Parathyroid adenoma (tissue), 2 donors: Measurements from ENCODE around the gene C2CD2.

Experiments used
- H2AFZ ChIP-seq: fragments of 300-600 bp; sonication (generic); one replicate; pipeline ENCODE4 v1.7.0; 2017; ENCODE audit warnings: antibody characterized with exemption, mild to moderate bottlenecking
- H3K27ac ChIP-seq: fragments of 300-600 bp; sonication (generic); one replicate; pipeline ENCODE4 v1.7.0; 2017
- H3K27me3 ChIP-seq: fragments of 300-600 bp; sonication (generic); one replicate; pipeline ENCODE4 v1.7.0; 2017; ENCODE audit warnings: low read length; ENCODE audit not compliant: control insufficient read depth, insufficient read depth
- H3K36me3 ChIP-seq: fragments of 300-600 bp; sonication (generic); one replicate; pipeline ENCODE4 v1.7.0; 2017; ENCODE audit warnings: low read length; ENCODE audit not compliant: control insufficient read depth, insufficient read depth
- H3K4me1 ChIP-seq: fragments of 300-600 bp; sonication (generic); one replicate; pipeline ENCODE4 v1.7.0; 2017; ENCODE audit warnings: control low read depth
- H3K4me2 ChIP-seq: fragments of 300-600 bp; sonication (generic); one replicate; pipeline ENCODE4 v1.7.0; 2017; ENCODE audit warnings: low read length
- H3K4me3 ChIP-seq: fragments of 300-600 bp; sonication (generic); one replicate; pipeline ENCODE4 v1.7.0; 2017; ENCODE audit warnings: low read depth, low read length
- H3K79me2 ChIP-seq: fragments of 300-600 bp; sonication (generic); one replicate; pipeline ENCODE4 v1.7.0; 2017; ENCODE audit warnings: control low read depth
- H3K9ac ChIP-seq: fragments of 300-600 bp; sonication (generic); one replicate; pipeline ENCODE4 v1.7.0; 2017; ENCODE audit warnings: mild to moderate bottlenecking
- H3K9me3 ChIP-seq: fragments of 300-600 bp; sonication (generic); one replicate; pipeline ENCODE4 v1.7.0; 2017; ENCODE audit warnings: low read length; ENCODE audit not compliant: control insufficient read depth
- CTCF ChIP-seq: fragments of 300-600 bp; sonication (generic); IDR thresholded peaks from one replicate; pipeline ENCODE4 v1.7.0; 2017; ENCODE audit warnings: antibody characterized with exemption, mild to moderate bottlenecking
- donor health status: primary hyperparathyroidism.

C2CD2 gene

GRCh38 chr21:41899426-41900202 lies 54.2 kb downstream of the C2CD2 start:
- H3K4me2 ChIP-seq: no peak overlapping the region
- H3K79me2 ChIP-seq: no peaks in the 10 kb centered on the region
- peaks cover 7% of the 10 kb centered on the region for H3K4me1 ChIP-seq
- H3K9me3 ChIP-seq: no peaks in the 10 kb centered on the region
- no peaks in the 10 kb centered on the region for H3K36me3 ChIP-seq
- no peak overlapping the region for H3K9ac ChIP-seq
- H3K27ac ChIP-seq: no peak overlapping the region
- no peak overlapping the region for H2AFZ ChIP-seq
- no peaks in the 10 kb centered on the region for H3K27me3 ChIP-seq
- no peak for TF ChIP-seq CTCF
- H3K4me3 ChIP-seq: no peak overlapping the region

- Histone ChIP-seq H3K9me3 (no peaks in the 10 kb centered on the region), H3K36me3 (no peaks in the 10 kb centered on the region), H3K4me1 (peaks cover 7% of the 10 kb centered on the region), H3K9ac (no peak overlapping the region), H3K27me3 (no peaks in the 10 kb centered on the region), H3K4me2 (no peak overlapping the region), H3K4me3 (no peak overlapping the region), H3K27ac (no peak overlapping the region), H3K79me2 (no peaks in the 10 kb centered on the region), H2AFZ (no peak overlapping the region)
- TF ChIP-seq CTCF: no peak
These were observed 54.8 kb downstream of the C2CD2 start for GRCh38 chr21:41898998-41899397.

- Histone ChIP-seq H3K9me3 (no peaks in the 10 kb centered on the region), H3K36me3 (no peaks in the 10 kb centered on the region), H3K27me3 (no peaks in the 10 kb centered on the region), H2AFZ (no peak overlapping the region), H3K4me1 (peaks cover 7% of the 10 kb centered on the region), H3K9ac (no peak overlapping the region), H3K79me2 (no peaks in the 10 kb centered on the region), H3K4me2 (no peak overlapping the region), H3K27ac (no peak overlapping the region), H3K4me3 (no peak overlapping the region)
- TF ChIP-seq CTCF: no peak
These were observed 56.1 kb downstream of the C2CD2 start for GRCh38 chr21:41897700-41898099.

GRCh38 chr21:41897047-41897669 lies 56.7 kb downstream of the C2CD2 start:
- no peak overlapping the region for H3K4me2 ChIP-seq
- H3K4me3 ChIP-seq: no peak overlapping the region
- TF ChIP-seq CTCF: no peak
- no peaks in the 10 kb centered on the region for H3K27me3 ChIP-seq
- no peaks in the 10 kb centered on the region for H3K36me3 ChIP-seq
- H3K27ac ChIP-seq: no peak overlapping the region
- no peak overlapping the region for H3K9ac ChIP-seq
- peaks cover 7% of the 10 kb centered on the region for H3K4me1 ChIP-seq
- H3K9me3 ChIP-seq: no peaks in the 10 kb centered on the region
- H3K79me2 ChIP-seq: no peaks in the 10 kb centered on the region
- no peak overlapping the region for H2AFZ ChIP-seq
